ENCODE measurements around the gene KIF17.
A peak's percentile ranks its signal among the peaks of the same experiment; 100 is the strongest.

DNA sequence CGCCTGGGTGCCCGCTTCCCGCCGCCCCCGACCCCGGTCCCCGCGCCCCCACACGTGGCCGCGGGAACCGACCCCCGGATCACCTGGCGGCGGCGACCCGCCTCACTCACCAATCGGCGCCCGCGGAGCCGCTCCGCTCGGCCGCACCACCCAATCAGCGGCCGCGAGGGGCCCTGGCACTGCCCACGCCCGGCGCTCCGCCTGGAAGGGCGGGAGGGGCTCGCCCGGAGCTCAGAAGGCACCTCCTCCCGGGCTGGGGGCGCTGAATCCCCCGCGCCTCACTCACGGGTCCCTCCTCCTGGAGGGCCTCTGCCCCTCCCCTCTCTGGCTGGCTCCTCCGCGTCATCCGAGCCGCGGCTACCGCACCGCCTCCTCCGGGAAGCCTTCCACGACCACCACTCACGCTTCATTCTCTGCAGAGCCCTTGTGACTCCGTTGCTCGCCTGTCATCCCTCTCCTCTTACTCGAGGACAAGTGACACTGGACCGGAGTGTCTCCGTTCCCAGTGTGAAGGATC, 14.3 kb upstream of the KIF17 start:
- TF ChIP-seq, protein P1, sequence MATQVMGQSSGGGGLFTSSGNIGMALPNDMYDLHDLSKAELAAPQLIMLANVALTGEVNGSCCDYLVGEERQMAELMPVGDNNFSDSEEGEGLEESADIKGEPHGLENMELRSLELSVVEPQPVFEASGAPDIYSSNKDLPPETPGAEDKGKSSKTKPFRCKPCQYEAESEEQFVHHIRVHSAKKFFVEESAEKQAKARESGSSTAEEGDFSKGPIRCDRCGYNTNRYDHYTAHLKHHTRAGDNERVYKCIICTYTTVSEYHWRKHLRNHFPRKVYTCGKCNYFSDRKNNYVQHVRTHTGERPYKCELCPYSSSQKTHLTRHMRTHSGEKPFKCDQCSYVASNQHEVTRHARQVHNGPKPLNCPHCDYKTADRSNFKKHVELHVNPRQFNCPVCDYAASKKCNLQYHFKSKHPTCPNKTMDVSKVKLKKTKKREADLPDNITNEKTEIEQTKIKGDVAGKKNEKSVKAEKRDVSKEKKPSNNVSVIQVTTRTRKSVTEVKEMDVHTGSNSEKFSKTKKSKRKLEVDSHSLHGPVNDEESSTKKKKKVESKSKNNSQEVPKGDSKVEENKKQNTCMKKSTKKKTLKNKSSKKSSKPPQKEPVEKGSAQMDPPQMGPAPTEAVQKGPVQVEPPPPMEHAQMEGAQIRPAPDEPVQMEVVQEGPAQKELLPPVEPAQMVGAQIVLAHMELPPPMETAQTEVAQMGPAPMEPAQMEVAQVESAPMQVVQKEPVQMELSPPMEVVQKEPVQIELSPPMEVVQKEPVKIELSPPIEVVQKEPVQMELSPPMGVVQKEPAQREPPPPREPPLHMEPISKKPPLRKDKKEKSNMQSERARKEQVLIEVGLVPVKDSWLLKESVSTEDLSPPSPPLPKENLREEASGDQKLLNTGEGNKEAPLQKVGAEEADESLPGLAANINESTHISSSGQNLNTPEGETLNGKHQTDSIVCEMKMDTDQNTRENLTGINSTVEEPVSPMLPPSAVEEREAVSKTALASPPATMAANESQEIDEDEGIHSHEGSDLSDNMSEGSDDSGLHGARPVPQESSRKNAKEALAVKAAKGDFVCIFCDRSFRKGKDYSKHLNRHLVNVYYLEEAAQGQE (IDR thresholded peaks at IDR 0.05; ENCODE audit: low read depth) = no peak
- TF ChIP-seq, protein P2, sequence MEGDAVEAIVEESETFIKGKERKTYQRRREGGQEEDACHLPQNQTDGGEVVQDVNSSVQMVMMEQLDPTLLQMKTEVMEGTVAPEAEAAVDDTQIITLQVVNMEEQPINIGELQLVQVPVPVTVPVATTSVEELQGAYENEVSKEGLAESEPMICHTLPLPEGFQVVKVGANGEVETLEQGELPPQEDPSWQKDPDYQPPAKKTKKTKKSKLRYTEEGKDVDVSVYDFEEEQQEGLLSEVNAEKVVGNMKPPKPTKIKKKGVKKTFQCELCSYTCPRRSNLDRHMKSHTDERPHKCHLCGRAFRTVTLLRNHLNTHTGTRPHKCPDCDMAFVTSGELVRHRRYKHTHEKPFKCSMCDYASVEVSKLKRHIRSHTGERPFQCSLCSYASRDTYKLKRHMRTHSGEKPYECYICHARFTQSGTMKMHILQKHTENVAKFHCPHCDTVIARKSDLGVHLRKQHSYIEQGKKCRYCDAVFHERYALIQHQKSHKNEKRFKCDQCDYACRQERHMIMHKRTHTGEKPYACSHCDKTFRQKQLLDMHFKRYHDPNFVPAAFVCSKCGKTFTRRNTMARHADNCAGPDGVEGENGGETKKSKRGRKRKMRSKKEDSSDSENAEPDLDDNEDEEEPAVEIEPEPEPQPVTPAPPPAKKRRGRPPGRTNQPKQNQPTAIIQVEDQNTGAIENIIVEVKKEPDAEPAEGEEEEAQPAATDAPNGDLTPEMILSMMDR (IDR thresholded peaks at IDR 0.05 in 2 of 3, conservative IDR thresholded peaks at IDR 0.05 in 1 of 3; ENCODE audit: borderline replicate concordance in 1 of 3, insufficient read depth in 1 of 3, low read depth in 2 of 3, low read length in 2 of 3) = no peak
- TF ChIP-seq EZH2 (IDR thresholded peaks at IDR 0.05) = no peak
- no peak; the same call in 1 of the 2 replicates for TF ChIP-seq SIN3A (IDR thresholded peaks at IDR 0.05; ENCODE audit: low read depth)
- no peak for TF ChIP-seq FOSL1 (IDR thresholded peaks at IDR 0.05; ENCODE audit: low read depth)
- TF ChIP-seq, protein P3, sequence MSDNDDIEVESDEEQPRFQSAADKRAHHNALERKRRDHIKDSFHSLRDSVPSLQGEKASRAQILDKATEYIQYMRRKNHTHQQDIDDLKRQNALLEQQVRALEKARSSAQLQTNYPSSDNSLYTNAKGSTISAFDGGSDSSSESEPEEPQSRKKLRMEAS (IDR thresholded peaks at IDR 0.05) = peak; percentile 30; the same call in 1 of the 2 replicates
- no peak for TF ChIP-seq CEBPB (IDR thresholded peaks at IDR 0.05; ENCODE audit: low read depth)
- TF ChIP-seq POLR2AphosphoS5 (IDR thresholded peaks at IDR 0.05; ENCODE audit: low read depth, low read length) = no peak
- no peak for TF ChIP-seq EGR1 (IDR thresholded peaks at IDR 0.05; ENCODE audit: low read depth)
- TF ChIP-seq POLR2A (IDR thresholded peaks at IDR 0.05; ENCODE audit: borderline replicate concordance, extremely low read depth, insufficient read depth, insufficient read length) = no peak
- TF ChIP-seq ZNF274 (IDR thresholded peaks at IDR 0.05; ENCODE audit: low read depth, low read length) = no peak
- TF ChIP-seq CBX3 (IDR thresholded peaks at IDR 0.05; ENCODE audit: low read depth) = no peak

Measured in HCT116 (cell line).